Measurements from ENCODE around the gene NXT2. TPM values are rescaled to one million over a fixed set of nuclear protein-coding genes. Genes with fewer than 3 reads are reported as not detected.
"Not testable (repeated sequence)": the region's sequence is repeated elsewhere in the genome, so short reads cannot be mapped to it uniquely, and the experiment has no call there.

The NXT2 gene
- total RNA-seq: 1 to 10 TPM; 6.0 to 6.7 TPM
- long read RNA-seq, donor 1, partial matches to known transcripts: 0 of 4 reads
- long read RNA-seq, donor 1, other reads (novel, unspliced or antisense): 0 of 4 reads
- long read RNA-seq, donor 2, partial matches to known transcripts: 0 of 2 reads
- long read RNA-seq, donor 2, other reads (novel, unspliced or antisense): 0 of 2 reads

- DNase-seq (ENCODE audit: low spot score): peak; percentile 96
- intact Hi-C loops (cut with DNase I): no loop called here
These were observed at the start of gene NXT2 for GRCh38 chrX:109536439-109537323. Gene NXT2 (plus strand): TSS chrX:109536844. CDS start chrX:109537007, 163 bp downstream.

GRCh38 chrX:109487640-109488039, 49.0 kb upstream of the NXT2 start:
- DNase-seq (ENCODE audit: low spot score): no peak

GRCh38 chrX:109489174-109489573, 47.5 kb upstream of the NXT2 start:
- DNase-seq (ENCODE audit: low spot score): no peak
- intact Hi-C loops (cut with DNase I): no loop called here

More at GRCh38 chrX:109487640-109488039, 49.0 kb upstream of the NXT2 start:
- intact Hi-C loops (cut with DNase I): no loop called here

GRCh38 chrX:109498434-109498833, 38.2 kb upstream of the NXT2 start:
- intact Hi-C loops (cut with DNase I): no loop called here
- no peak for DNase-seq (ENCODE audit: low spot score)

GRCh38 chrX:109501176-109501575, 35.5 kb upstream of the NXT2 start:
- DNase-seq (ENCODE audit: low spot score): no peak

GRCh38 chrX:109508915-109509314, 27.7 kb upstream of the NXT2 start:
- intact Hi-C loops (cut with DNase I): no loop called here
- DNase-seq (ENCODE audit: low spot score): no peak

More at GRCh38 chrX:109501176-109501575, 35.5 kb upstream of the NXT2 start:
- intact Hi-C loops (cut with DNase I): no loop called here

GRCh38 chrX:109511113-109511512, 25.5 kb upstream of the NXT2 start:
- no peak for DNase-seq (ENCODE audit: low spot score)
- intact Hi-C loops (cut with DNase I): no loop called here

GRCh38 chrX:109519001-109519400, 17.6 kb upstream of the NXT2 start:
- DNase-seq (ENCODE audit: low spot score): no peak
- intact Hi-C loops (cut with DNase I): no loop called here

- intact Hi-C loops (cut with DNase I): no loop called here
- no peak for DNase-seq (ENCODE audit: low spot score)
These were observed 3.6 kb upstream of the NXT2 start for GRCh38 chrX:109533005-109533404.

- intact Hi-C loops (cut with DNase I): no loop called here
These were observed 3.0 kb upstream of the NXT2 start for GRCh38 chrX:109533631-109534030.

GRCh38 chrX:109534933-109535332, 1.7 kb upstream of the NXT2 start:
- no peak for DNase-seq (ENCODE audit: low spot score)
- intact Hi-C loops (cut with DNase I): no loop called here

More at GRCh38 chrX:109533631-109534030, 3.0 kb upstream of the NXT2 start:
- no peak for DNase-seq (ENCODE audit: low spot score)

GRCh38 chrX:109535578-109535977, 1.1 kb upstream of the NXT2 start:
- intact Hi-C loops (cut with DNase I): no loop called here
- DNase-seq (ENCODE audit: low spot score): no peak

GRCh38 chrX:109537324-109537665, 651 bp downstream of the NXT2 start:
- no peak for DNase-seq (ENCODE audit: low spot score)
- intact Hi-C loops (cut with DNase I): no loop called here

- not testable (repeated sequence) for DNase-seq (ENCODE audit: low spot score)
These were observed 2.4 kb downstream of the NXT2 start for GRCh38 chrX:109539007-109539406.

GRCh38 chrX:109553862-109554261, 17.2 kb downstream of the NXT2 start:
- no peak for DNase-seq (ENCODE audit: low spot score)
- intact Hi-C loops (cut with DNase I): no loop called here

More at GRCh38 chrX:109539007-109539406, 2.4 kb downstream of the NXT2 start:
- intact Hi-C loops (cut with DNase I): not testable (repeated sequence)

- DNase-seq (ENCODE audit: low spot score); intact Hi-C loops (cut with DNase I): not testable (repeated sequence)
These were observed 39.4 kb downstream of the NXT2 start for GRCh38 chrX:109576083-109576482.

- DNase-seq (ENCODE audit: low spot score): no peak
- intact Hi-C loops (cut with DNase I): no loop called here
These were observed 40.4 kb downstream of the NXT2 start for GRCh38 chrX:109577055-109577454.

- DNase-seq (ENCODE audit: low spot score): no peak
- intact Hi-C loops (cut with DNase I): no loop called here
These were observed 42.3 kb downstream of the NXT2 start for GRCh38 chrX:109578916-109579315.

- intact Hi-C loops (cut with DNase I): loop anchor here in 1 of 2 donors (5.0 kb wide), 1 partner anchor 1123 kb away; no protein-coding TSS in a partner anchor
- DNase-seq (ENCODE audit: low spot score): no peak
These were observed 48.8 kb downstream of the NXT2 start for GRCh38 chrX:109585488-109585887.

GRCh38 chrX:109590176-109590575, 53.5 kb downstream of the NXT2 start:
- intact Hi-C loops (cut with DNase I): loop anchor here in 1 of 2 donors (10.0 kb wide), 1 partner anchor 1245 kb away; no protein-coding TSS in a partner anchor
- DNase-seq (ENCODE audit: low spot score): no peak

Measured in posterior vena cava (tissue), 2 donors.